ENCODE data around the gene BMPR1A.

Gene BMPR1A

DNA sequence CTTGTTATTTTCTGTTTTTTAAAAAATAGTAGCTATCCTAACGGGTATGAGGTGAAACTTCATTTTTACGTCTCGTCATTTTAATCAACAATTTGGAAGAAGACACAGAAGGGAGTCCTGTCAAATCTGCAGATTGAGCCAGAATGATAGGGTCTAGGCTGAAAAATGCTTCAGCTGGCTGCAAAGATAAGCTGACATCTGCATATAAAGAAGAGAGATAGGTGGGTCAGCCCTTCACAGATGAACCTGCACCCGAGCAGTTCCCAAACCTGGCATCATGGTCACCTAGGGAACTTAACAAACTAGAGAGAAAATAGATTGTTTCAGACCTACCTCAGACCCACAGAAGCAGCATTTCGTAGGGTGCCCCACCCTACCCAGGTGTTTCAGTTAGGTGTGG is 35.2 kb upstream of the BMPR1A start:
- DNase-seq (ENCODE audit: extremely low read depth, low read depth) = no peak
- no peak for TF ChIP-seq CTCF (IDR thresholded peaks at IDR 0.05; ENCODE audit: low read depth, low read length)

- no peak for TF ChIP-seq CTCF (IDR thresholded peaks at IDR 0.05; ENCODE audit: low read depth, low read length)
Measured at GRCh38 chr10:86723009-86723408, 33.4 kb upstream of the BMPR1A start.

GRCh38 chr10:86724445-86724844 is 32.0 kb upstream of the BMPR1A start:
- no peak for DNase-seq (ENCODE audit: extremely low read depth, low read depth)
- TF ChIP-seq CTCF (IDR thresholded peaks at IDR 0.05; ENCODE audit: low read depth, low read length) = no peak

More at GRCh38 chr10:86723009-86723408, 33.4 kb upstream of the BMPR1A start:
- no peak for DNase-seq (ENCODE audit: extremely low read depth, low read depth)

DNA sequence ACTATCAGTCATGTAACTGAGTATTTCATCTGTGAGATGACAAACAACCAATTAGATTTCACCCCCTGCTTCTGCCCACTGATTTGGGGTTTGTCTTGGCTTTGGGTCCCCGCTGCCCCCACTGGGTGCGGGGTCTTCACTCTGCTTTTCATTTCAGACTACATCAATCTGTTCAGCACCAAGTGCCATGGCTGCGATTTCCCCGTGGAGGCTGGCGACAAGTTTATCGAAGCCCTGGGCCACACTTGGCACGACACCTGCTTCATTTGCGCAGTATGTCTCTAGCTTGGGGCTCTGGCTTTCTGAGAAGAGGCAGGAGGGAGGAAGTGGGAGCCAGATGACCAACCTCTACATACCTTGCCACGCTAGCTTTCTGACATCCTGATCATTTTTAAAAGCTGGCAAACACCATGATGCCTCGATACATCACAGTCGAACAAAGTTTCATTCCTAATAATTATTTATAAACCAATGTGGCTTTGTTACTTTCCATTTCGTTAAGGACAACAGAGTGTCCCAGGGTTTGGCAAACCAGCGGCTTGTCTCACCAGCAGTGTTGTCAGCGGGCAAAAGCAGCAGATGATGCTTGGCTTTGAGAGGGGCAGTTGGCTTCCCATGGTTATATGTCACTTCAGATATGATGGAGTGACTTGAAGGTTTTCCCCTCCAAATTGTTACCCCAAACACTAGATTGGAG is 30.3 kb upstream of the BMPR1A start:
- no peak for TF ChIP-seq CTCF (IDR thresholded peaks at IDR 0.05; ENCODE audit: low read depth, low read length)
- DNase-seq (ENCODE audit: extremely low read depth, low read depth) = no peak

DNA sequence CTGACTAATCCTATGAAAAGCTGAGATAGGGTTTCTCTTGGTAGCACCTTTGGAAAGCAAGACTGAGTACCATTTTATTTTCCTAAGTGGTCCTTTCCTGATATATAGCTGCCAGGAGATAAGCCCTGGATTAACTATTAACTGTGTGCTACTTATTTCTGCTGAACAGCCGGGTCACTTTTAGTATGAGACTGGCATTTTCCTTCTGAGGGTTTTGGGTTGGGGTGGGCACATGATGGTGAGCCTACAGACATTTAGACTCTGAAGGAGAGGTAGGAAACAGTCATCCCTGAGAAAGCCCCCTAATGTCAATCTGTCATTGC is 29.8 kb upstream of the BMPR1A start:
- TF ChIP-seq CTCF (IDR thresholded peaks at IDR 0.05; ENCODE audit: low read depth, low read length) = no peak

GRCh38 chr10:86727470-86727869 is 28.9 kb upstream of the BMPR1A start:
- TF ChIP-seq CTCF (IDR thresholded peaks at IDR 0.05; ENCODE audit: low read depth, low read length) = no peak
- DNase-seq (ENCODE audit: extremely low read depth, low read depth) = no peak

More for the DNA sequence above, 29.8 kb upstream of the BMPR1A start:
- no peak for DNase-seq (ENCODE audit: extremely low read depth, low read depth)

GRCh38 chr10:86728056-86728455 is 28.4 kb upstream of the BMPR1A start:
- no peak for TF ChIP-seq CTCF (IDR thresholded peaks at IDR 0.05; ENCODE audit: low read depth, low read length)
- DNase-seq (ENCODE audit: extremely low read depth, low read depth) = no peak
